BLaER1 (cell line): ENCODE results near the gene PCSK2.
"Not testable (repeated sequence)": the region's sequence is repeated elsewhere in the genome, so short reads cannot be mapped to it uniquely, and the experiment has no call there.

Source experiments
- H3K27ac ChIP-seq: shearing (Covaris generic); formaldehyde crosslinking; 2 replicates; pipeline ENCODE4 v1.8.1; 2022
- H3K27me3 ChIP-seq: shearing (Covaris generic); formaldehyde crosslinking; 2 replicates; pipeline ENCODE4 v1.8.1; 2022
- H3K36me3 ChIP-seq: shearing (Covaris generic); formaldehyde crosslinking; 2 replicates; pipeline ENCODE4 v1.8.1; 2022
- H3K4me1 ChIP-seq: shearing (Covaris generic); formaldehyde crosslinking; 2 replicates; pipeline ENCODE4 v1.8.1; 2022
- H3K4me2 ChIP-seq: shearing (Covaris generic); formaldehyde crosslinking; 2 replicates; pipeline ENCODE4 v1.8.1; 2022
- H3K4me3 ChIP-seq: shearing (Covaris generic); formaldehyde crosslinking; 2 replicates; pipeline ENCODE4 v1.8.1; 2022
- H3K9ac ChIP-seq: shearing (Covaris generic); formaldehyde crosslinking; 2 replicates; pipeline ENCODE4 v1.8.1; 2022
- H3K9me3 ChIP-seq: shearing (Covaris generic); formaldehyde crosslinking; 2 replicates; pipeline ENCODE4 v1.8.1; 2022
- H4K20me1 ChIP-seq: shearing (Covaris generic); formaldehyde crosslinking; 2 replicates; pipeline ENCODE4 v1.8.1; 2022
- Cebpa-rat ChIP-seq: shearing (Covaris generic); IDR thresholded peaks from 2 replicates; pipeline ENCODE4 v1.8.1; 2022

Gene PCSK2

GRCh38 chr20:17215167-17215566, 11.7 kb upstream of the PCSK2 start:
- Histone ChIP-seq H3K27ac (no peak overlapping the region), H3K4me2 (no peak overlapping the region), H3K4me1 (no peaks in the 10 kb centered on the region), H3K9me3 (no peaks in the 10 kb centered on the region), H3K9ac (no peak overlapping the region), H3K36me3 (no peaks in the 10 kb centered on the region), H4K20me1 (no peaks in the 10 kb centered on the region), H3K27me3 (no peaks in the 10 kb centered on the region), H3K4me3 (no peak overlapping the region)
- no peak for TF ChIP-seq Cebpa-rat

- not testable (repeated sequence) for H3K4me1 ChIP-seq, H3K27ac ChIP-seq, H3K4me3 ChIP-seq, H3K27me3 ChIP-seq, H3K9me3 ChIP-seq, H3K4me2 ChIP-seq, H3K36me3 ChIP-seq, H3K9ac ChIP-seq, H4K20me1 ChIP-seq
Measured at GRCh38 chr20:17219856-17220255, 7.0 kb upstream of the PCSK2 start.

- Histone ChIP-seq H3K4me3 (no peak overlapping the region), H3K36me3 (no peaks in the 10 kb centered on the region), H3K4me2 (no peak overlapping the region), H4K20me1 (no peaks in the 10 kb centered on the region), H3K9ac (no peak overlapping the region), H3K9me3 (peaks cover 34% of the 10 kb centered on the region), H3K4me1 (no peaks in the 10 kb centered on the region), H3K27ac (no peak overlapping the region), H3K27me3 (peaks cover 13% of the 10 kb centered on the region)
- no peak for TF ChIP-seq Cebpa-rat
Measured at GRCh38 chr20:17223553-17223952, 3.3 kb upstream of the PCSK2 start.

- Histone ChIP-seq H4K20me1 (no peaks in the 10 kb centered on the region), H3K4me2 (no peak overlapping the region), H3K27ac (no peak overlapping the region), H3K9ac (no peak overlapping the region), H3K4me3 (no peak overlapping the region), H3K27me3 (peaks cover 26% of the 10 kb centered on the region), H3K36me3 (no peaks in the 10 kb centered on the region), H3K9me3 (peaks cover 42% of the 10 kb centered on the region), H3K4me1 (no peaks in the 10 kb centered on the region)
- no peak for TF ChIP-seq Cebpa-rat
Measured at GRCh38 chr20:17225851-17226409, 910 bp upstream of the PCSK2 start.

GRCh38 chr20:17227219-17227575, 357 bp downstream of the PCSK2 start:
- no peak overlapping the region for H3K9ac ChIP-seq
- no peak overlapping the region for H3K4me2 ChIP-seq
- H4K20me1 ChIP-seq: no peaks in the 10 kb centered on the region
- H3K9me3 ChIP-seq: peaks cover 42% of the 10 kb centered on the region
- TF ChIP-seq Cebpa-rat: no peak
- no peak overlapping the region for H3K27ac ChIP-seq
- no peaks in the 10 kb centered on the region for H3K36me3 ChIP-seq
- H3K27me3 ChIP-seq: peaks cover 26% of the 10 kb centered on the region
- H3K4me3 ChIP-seq: no peak overlapping the region
- H3K4me1 ChIP-seq: no peaks in the 10 kb centered on the region

- Histone ChIP-seq H3K4me2 (no peak overlapping the region), H4K20me1 (no peaks in the 10 kb centered on the region), H3K9ac (no peak overlapping the region), H3K9me3 (peaks cover 41% of the 10 kb centered on the region), H3K4me3 (no peak overlapping the region), H3K27me3 (peaks cover 26% of the 10 kb centered on the region), H3K36me3 (no peaks in the 10 kb centered on the region), H3K4me1 (no peaks in the 10 kb centered on the region), H3K27ac (no peak overlapping the region)
- no peak for TF ChIP-seq Cebpa-rat
Measured at GRCh38 chr20:17227669-17228623, 1.1 kb downstream of the PCSK2 start.

GRCh38 chr20:17228624-17229061, 1.8 kb downstream of the PCSK2 start:
- TF ChIP-seq Cebpa-rat: no peak
- Histone ChIP-seq H3K9me3 (peaks cover 34% of the 10 kb centered on the region), H3K4me3 (no peak overlapping the region), H3K27ac (no peak overlapping the region), H3K4me2 (no peak overlapping the region), H3K36me3 (no peaks in the 10 kb centered on the region), H3K27me3 (peaks cover 26% of the 10 kb centered on the region), H3K9ac (no peak overlapping the region), H4K20me1 (no peaks in the 10 kb centered on the region), H3K4me1 (no peaks in the 10 kb centered on the region)

GRCh38 chr20:17229256-17229655, 2.4 kb downstream of the PCSK2 start:
- Histone ChIP-seq H3K9ac (no peak overlapping the region), H3K36me3 (no peaks in the 10 kb centered on the region), H3K27ac (no peak overlapping the region), H3K4me2 (no peak overlapping the region), H3K27me3 (peaks cover 26% of the 10 kb centered on the region), H4K20me1 (no peaks in the 10 kb centered on the region), H3K4me3 (no peak overlapping the region), H3K4me1 (no peaks in the 10 kb centered on the region), H3K9me3 (peaks cover 32% of the 10 kb centered on the region)
- TF ChIP-seq Cebpa-rat: no peak

- Histone ChIP-seq H3K9ac (no peak overlapping the region), H4K20me1 (no peaks in the 10 kb centered on the region), H3K27ac (no peak overlapping the region), H3K4me1 (no peaks in the 10 kb centered on the region), H3K36me3 (no peaks in the 10 kb centered on the region), H3K9me3 (peaks cover 7% of the 10 kb centered on the region), H3K4me3 (no peak overlapping the region), H3K4me2 (no peak overlapping the region), H3K27me3 (peaks cover 12% of the 10 kb centered on the region)
- no peak for TF ChIP-seq Cebpa-rat
Measured at GRCh38 chr20:17233626-17234025, 6.8 kb downstream of the PCSK2 start.

GRCh38 chr20:17236766-17237165, 9.9 kb downstream of the PCSK2 start:
- Histone ChIP-seq H3K9ac (no peak overlapping the region), H3K36me3 (no peaks in the 10 kb centered on the region), H3K4me3 (no peak overlapping the region), H3K9me3 (no peaks in the 10 kb centered on the region), H3K4me1 (no peaks in the 10 kb centered on the region), H3K27ac (no peak overlapping the region), H4K20me1 (no peaks in the 10 kb centered on the region), H3K4me2 (no peak overlapping the region), H3K27me3 (no peaks in the 10 kb centered on the region)
- TF ChIP-seq Cebpa-rat: no peak
